HepG2 (cell line): ENCODE measurements around the gene TSTD1. TPM values are rescaled to one million over a fixed set of nuclear protein-coding genes. Genes with fewer than 3 reads are reported as not detected.

Source experiments
- ATAC-seq: fragments of 200-7000 bp; cut with Tn5 transposase; 3 replicates; pipeline ENCODE4 v1.9.1; 2020; ENCODE audit warnings: mild to moderate bottlenecking, moderate library complexity
- BruUV-seq: library from RNA; stranded (reverse); fragments of 400-500 nt; replicated peaks from 2 replicates; lab custom pipeline; 2021; lab: Mats Ljungman, UMichigan
- CTCF ChIA-PET: fragments of 300-600 bp; formaldehyde crosslinking; extraction: SDS; loops from one replicate; lab custom pipeline; 2021; ENCODE audit warnings: low total read pairs, inconsistent platforms, low intra/inter-chr PET ratio; lab: Yijun Ruan, JAX
- POLR2A ChIA-PET: fragments of 350-600 bp; sonication (Branson Sonifier 250); formaldehyde crosslinking; loops from one replicate; lab custom pipeline; 2020; ENCODE audit warnings: antibody characterized with exemption, inconsistent platforms; lab: Yijun Ruan, JAX
- DNase-seq: peaks from one replicate; pipeline ENCODE4 v3.0.0-alpha.2; 2015; ENCODE audit warnings: low spot score
- FAIRE-seq: peaks from 3 replicates; lab custom pipeline; 2011; peaks lifted over from hg19 to GRCh38; lab: Jason Lieb, UNC
- H2AFZ ChIP-seq: one replicate; pipeline ENCODE4 v1.6.1; 2011; ENCODE audit warnings: low read length, inconsistent platforms
- H3K27ac ChIP-seq: fragments of 300-600 bp; 3 replicates; pipeline ENCODE4 v1.8.0; 2011; ENCODE audit warnings: mixed run types, mild to moderate bottlenecking, mixed read lengths, low read length, inconsistent platforms; ENCODE audit not compliant: insufficient read depth; ENCODE audit errors: extremely low read length
- H3K27me3 ChIP-seq, 2 experiments: fragments of 200-600 bp in 1 of 2; 2 replicates in 1 of 2; 3 replicates in 1 of 2; pipeline versions ENCODE4 v1.6.0 to v1.8.0; 2011; ENCODE audit warnings: low read length in 2 of 2, mild to moderate bottlenecking in 2 of 2, moderate library complexity in 2 of 2, inconsistent platforms in 1 of 2; ENCODE audit not compliant: insufficient read depth in 2 of 2, control insufficient read depth in 1 of 2
- H3K36me3 ChIP-seq, 2 experiments: fragments of 200-600 bp in 1 of 2; replicated peaks in 1 of 2; 2 replicates in 1 of 2; 3 replicates in 1 of 2; pipeline versions ENCODE4 v1.5.1 to v1.8.0; 2011; ENCODE audit warnings: low read length in 2 of 2, inconsistent platforms in 1 of 2; ENCODE audit not compliant: insufficient read depth in 2 of 2, control insufficient read depth in 1 of 2
- H3K4me1 ChIP-seq: 2 replicates; pipeline ENCODE4 v1.5.1; 2012; ENCODE audit warnings: low read length, inconsistent platforms; ENCODE audit not compliant: insufficient read depth
- H3K4me2 ChIP-seq: 2 replicates; pipeline ENCODE4 v1.6.0; 2011; ENCODE audit warnings: low read depth, low read length, inconsistent platforms
- H3K4me3 ChIP-seq, 3 experiments: fragments of 200-600 bp in 1 of 3; sonication (generic), shearing (Covaris generic) in 1 of 3; replicated peaks in 1 of 3; 2 replicates each; pipeline ENCODE4 v1.5.1; 2011 to 2016; ENCODE audit warnings: low read length in 3 of 3, inconsistent platforms in 2 of 3, low read depth in 2 of 3, mild to moderate bottlenecking in 2 of 3, control low read depth in 1 of 3, mixed read lengths in 1 of 3; ENCODE audit not compliant: insufficient read depth in 1 of 3
- H3K79me2 ChIP-seq: one replicate; pipeline ENCODE4 v1.6.1; 2011; ENCODE audit warnings: low read length, inconsistent platforms; ENCODE audit not compliant: insufficient read depth
- H3K9ac ChIP-seq: 2 replicates; pipeline ENCODE4 v1.6.0; 2011; ENCODE audit warnings: mild to moderate bottlenecking, low read depth, low read length, inconsistent platforms; ENCODE audit not compliant: insufficient read depth
- H3K9me3 ChIP-seq: 2 replicates; pipeline ENCODE4 v1.5.1; 2012; ENCODE audit warnings: mild to moderate bottlenecking, low read length
- H4K20me1 ChIP-seq: 2 replicates; pipeline ENCODE4 v1.6.0; 2011; ENCODE audit warnings: inconsistent platforms, mild to moderate bottlenecking, low read length, moderate library complexity; ENCODE audit not compliant: insufficient read depth
- AGO2 ChIP-seq: fragments of 200-400 bp; formaldehyde crosslinking; optimal IDR thresholded peaks from 2 replicates; pipeline ENCODE3; 2017; ENCODE audit warnings: mild to moderate bottlenecking, low read depth, low read length, moderate library complexity
- BHLHE40 ChIP-seq: IDR thresholded peaks from 2 replicates; pipeline ENCODE4 v1.6.1; 2011; ENCODE audit warnings: low read length, improper control_type of control experiment
- EEA1 ChIP-seq: sonication (generic); formaldehyde crosslinking; IDR thresholded peaks from 2 replicates; pipeline ENCODE4 v1.5.1; 2020; ENCODE audit warnings: mild to moderate bottlenecking, missing genetic modification reagents, borderline replicate concordance
- HCFC1 ChIP-seq: fragments of 150-350 bp; IDR thresholded peaks from 2 replicates; pipeline ENCODE4 v1.6.1; 2014; ENCODE audit warnings: low read depth, low read length
- ZNF274 ChIP-seq: sonication (generic); formaldehyde crosslinking; IDR thresholded peaks from 2 replicates; pipeline ENCODE4 v1.5.1; 2020; ENCODE audit warnings: mild to moderate bottlenecking, missing genetic modification reagents
- ZNF75D ChIP-seq: sonication (generic); formaldehyde crosslinking; IDR thresholded peaks from 2 replicates; pipeline ENCODE4 v1.8.1; 2023; ENCODE audit warnings: missing genetic modification reagents, mild to moderate bottlenecking, borderline replicate concordance
- WGBS: methylation state at CpG from one replicate; pipeline ENCODE4 v1.1.6; 2017; ENCODE audit warnings: low lambda C conversion rate; 5-methylcytosine and 5-hydroxymethylcytosine counted together
- in situ Hi-C: cut with HindIII; loops from 2 replicates; pipeline ENCODE4 v1.10.0; 2017; ENCODE audit warnings: low pct_unique_long_range_greater_than_20kb; ENCODE audit not compliant: extremely low pct_ligation_motif_present
- intact Hi-C: fragments of 100-400 bp; cut with micrococcal nuclease; formaldehyde crosslinking; loops from one replicate; pipeline ENCODE4 v1.10.0; 2022; ENCODE audit not compliant: unreplicated experiment
- polyA plus RNA-seq, 8 experiments: library from polyadenylated mRNA; depleted of rRNA in 3 of 8; stranded (reverse) in 7 of 8; unstranded in 1 of 8; fragments of >200 nt; fragmentation: Illumina TruSeq in 4 of 8; extraction: Trizol in 4 of 8; gene quantifications; 2 replicates each; pipeline versions ENCODE4 v1.2.1 to v1.2.3, GENCODE V29; 2011 to 2016; ENCODE audit warnings: low read depth in 4 of 8, missing spikeins in 1 of 8, mixed read lengths in 1 of 8; ENCODE audit not compliant: insufficient read depth in 1 of 8
- total RNA-seq, 5 experiments: library from RNA; depleted of rRNA; stranded (reverse); fragments of >200 nt; fragmentation: Illumina TruSeq; extraction: Trizol; gene quantifications; 2 replicates each; pipeline ENCODE4 v1.2.3, GENCODE V29; 2016; ENCODE audit warnings: low read depth in 1 of 5
- TF ChIP-seq, protein P1 (sequence below): sonication (generic); formaldehyde crosslinking; conservative IDR thresholded peaks from 2 replicates; pipeline ENCODE4 v1.4.0; 2020; ENCODE audit warnings: missing genetic modification reagents

Gene TSTD1
- total and polyA plus RNA-seq, 2 of the 13 experiments (the other 11 are each of a cell fraction or from before 2014, with no cell fraction given) = 0.15 to 0.31 TPM

GRCh38 chr1:161048949-161049722 lies 10.4 kb upstream of the TSTD1 start:
- no peak for DNase-seq
- intact Hi-C loops = no loop called here

GRCh38 chr1:161047436-161048420 lies 9.0 kb upstream of the TSTD1 start:
- Histone ChIP-seq H3K27me3 (no peaks in the 10 kb centered on the region; a peak in 2 of 5 replicates), H2AFZ (no peak overlapping the region), H3K4me2 (no peak overlapping the region), H3K9ac (no peak overlapping the region), H3K27ac (no peak overlapping the region), H3K4me3 (no peak overlapping the region), H3K9me3 (no peaks in the 10 kb centered on the region), H4K20me1 (no peaks in the 10 kb centered on the region), H3K79me2 (peaks cover 13% of the 10 kb centered on the region), H3K4me1 (peaks cover 28% of the 10 kb centered on the region), H3K36me3 (peaks cover 0 to 6% of the 10 kb centered on the region in 2 experiments; a peak in 4 of 5 replicates)
- WGBS = 85% methylated on average over 16 of the region's 18 CpGs
- TF ChIP-seq, protein P1, sequence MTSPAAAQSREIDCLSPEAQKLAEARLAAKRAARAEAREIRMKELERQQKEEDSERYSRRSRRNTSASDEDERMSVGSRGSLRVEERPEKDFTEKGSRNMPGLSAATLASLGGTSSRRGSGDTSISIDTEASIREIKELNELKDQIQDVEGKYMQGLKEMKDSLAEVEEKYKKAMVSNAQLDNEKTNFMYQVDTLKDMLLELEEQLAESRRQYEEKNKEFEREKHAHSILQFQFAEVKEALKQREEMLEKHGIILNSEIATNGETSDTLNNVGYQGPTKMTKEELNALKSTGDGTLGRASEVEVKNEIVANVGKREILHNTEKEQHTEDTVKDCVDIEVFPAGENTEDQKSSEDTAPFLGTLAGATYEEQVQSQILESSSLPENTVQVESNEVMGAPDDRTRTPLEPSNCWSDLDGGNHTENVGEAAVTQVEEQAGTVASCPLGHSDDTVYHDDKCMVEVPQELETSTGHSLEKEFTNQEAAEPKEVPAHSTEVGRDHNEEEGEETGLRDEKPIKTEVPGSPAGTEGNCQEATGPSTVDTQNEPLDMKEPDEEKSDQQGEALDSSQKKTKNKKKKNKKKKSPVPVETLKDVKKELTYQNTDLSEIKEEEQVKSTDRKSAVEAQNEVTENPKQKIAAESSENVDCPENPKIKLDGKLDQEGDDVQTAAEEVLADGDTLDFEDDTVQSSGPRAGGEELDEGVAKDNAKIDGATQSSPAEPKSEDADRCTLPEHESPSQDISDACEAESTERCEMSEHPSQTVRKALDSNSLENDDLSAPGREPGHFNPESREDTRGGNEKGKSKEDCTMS = no peak
- TF ChIP-seq AGO2 = peak; percentile 52
- DNase-seq (no peak), ATAC-seq (no peak), FAIRE-seq (no peak)
- ChIA-PET POLR2A (interaction anchor here (3.3 to 4.3 kb wide), 2 partner anchors 27 to 34 kb away, joined by 38 to 60 read pairs; partner anchors contain the start of gene F11R), CTCF (no interaction called here)
- in situ Hi-C loops (no loop called here), intact Hi-C loops (no loop called here)
- BruUV-seq = no TSS peak

More at GRCh38 chr1:161048949-161049722, 10.4 kb upstream of the TSTD1 start:
- ATAC-seq (no peak), FAIRE-seq (no peak)
- ChIA-PET POLR2A (interaction anchor here (1.1 kb wide), 1 partner anchor 28 kb away, joined by 5 read pairs; the partner anchor contains the start of gene F11R), CTCF (no interaction called here)
- in situ Hi-C loops = no loop called here
- Histone ChIP-seq H3K27ac (no peak overlapping the region), H3K4me1 (peaks cover 25% of the 10 kb centered on the region), H3K27me3 (no peaks in the 10 kb centered on the region; a peak in 2 of 5 replicates), H3K4me2 (no peak overlapping the region), H3K9ac (no peak overlapping the region), H2AFZ (no peak overlapping the region), H3K9me3 (no peaks in the 10 kb centered on the region), H3K79me2 (peaks cover 12% of the 10 kb centered on the region), H3K4me3 (no peak overlapping the region), H3K36me3 (no peaks in the 10 kb centered on the region), H4K20me1 (no peaks in the 10 kb centered on the region)
- no peak for TF ChIP-seq HCFC1
- no peak for TF ChIP-seq BHLHE40
- TF ChIP-seq EEA1 (CRISPR knock-in tag) = no peak
- no peak for TF ChIP-seq ZNF75D
- peak; percentile 82; the same call in 1 of the 2 replicates for TF ChIP-seq ZNF274 (CRISPR knock-in tag)
- no TSS peak for BruUV-seq
- WGBS = 70% methylated on average over 2 of the region's 5 CpGs
